Glomerular visceral epithelial cell (primary cell): Measurements from ENCODE around the gene CNDP2.
A peak's percentile ranks its signal among the peaks of the same experiment; 100 is the strongest.
"Not testable (repeated sequence)": the region's sequence is repeated elsewhere in the genome, so short reads cannot be mapped to it uniquely, and the experiment has no call there.

Source experiments
- DNase-seq: peaks from one replicate; pipeline ENCODE4 v3.0.0-alpha.2; 2016; ENCODE audit errors: extremely low spot score

CNDP2 gene

GRCh38 chr18:74517236-74517630, 21.1 kb downstream of the CNDP2 start:
- no peak for DNase-seq

- DNase-seq = no peak
Observed at GRCh38 chr18:74518456-74519295, 22.5 kb downstream of the CNDP2 start.

GRCh38 chr18:74519320-74520095, 23.3 kb downstream of the CNDP2 start:
- no peak for DNase-seq

GRCh38 chr18:74520096-74520833, 24.1 kb downstream of the CNDP2 start:
- DNase-seq = no peak

- DNase-seq = no peak
Observed at GRCh38 chr18:74521068-74521725, 25.0 kb downstream of the CNDP2 start.

GRCh38 chr18:74522635-74523548, 26.7 kb downstream of the CNDP2 start:
- no peak for DNase-seq

- peak; percentile 38 for DNase-seq
Observed at GRCh38 chr18:74524097-74524496, 27.9 kb downstream of the CNDP2 start.

DNA sequence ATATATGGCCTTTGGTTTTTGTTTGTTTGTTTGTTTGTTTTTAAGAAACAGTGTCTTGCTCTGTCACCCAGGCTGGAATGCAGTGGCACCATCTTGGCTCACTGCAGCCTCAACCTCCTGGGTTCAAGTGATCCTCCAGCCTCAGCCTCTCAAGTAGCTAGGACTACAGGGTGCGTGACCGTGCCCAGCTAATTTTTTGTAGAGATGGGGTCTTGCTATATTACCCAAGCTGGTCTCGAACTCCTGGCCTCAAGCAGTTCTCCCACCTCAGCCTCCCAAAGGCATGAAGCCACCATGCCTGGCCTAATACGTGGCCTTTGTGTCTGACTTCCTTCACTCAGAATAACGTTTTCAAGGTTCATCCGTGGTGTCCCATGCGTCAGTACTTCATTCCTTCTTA, 28.8 kb downstream of the CNDP2 start:
- DNase-seq = not testable (repeated sequence)

DNA sequence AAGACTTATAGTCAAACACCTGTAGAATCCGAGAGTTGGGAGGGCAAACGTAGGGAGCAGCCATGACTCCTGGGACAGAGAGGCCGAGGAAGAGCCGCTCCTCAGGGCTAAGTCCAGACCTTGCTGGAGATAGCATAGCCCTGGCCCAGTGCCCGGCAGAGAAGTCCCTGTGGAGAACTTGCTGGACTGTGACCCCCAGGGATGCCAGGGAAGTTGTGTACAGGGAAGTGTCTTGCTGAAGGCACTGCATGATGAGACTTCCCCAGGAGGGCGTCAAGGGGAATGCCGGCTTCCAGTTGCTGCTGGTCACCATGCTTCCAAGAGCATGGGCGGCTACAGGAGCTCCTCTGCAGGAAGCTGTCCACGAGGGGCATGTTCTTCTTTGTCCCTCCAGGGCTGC, 29.6 kb downstream of the CNDP2 start:
- no peak for DNase-seq

GRCh38 chr18:74526488-74526887, 30.3 kb downstream of the CNDP2 start:
- DNase-seq = no peak

DNA sequence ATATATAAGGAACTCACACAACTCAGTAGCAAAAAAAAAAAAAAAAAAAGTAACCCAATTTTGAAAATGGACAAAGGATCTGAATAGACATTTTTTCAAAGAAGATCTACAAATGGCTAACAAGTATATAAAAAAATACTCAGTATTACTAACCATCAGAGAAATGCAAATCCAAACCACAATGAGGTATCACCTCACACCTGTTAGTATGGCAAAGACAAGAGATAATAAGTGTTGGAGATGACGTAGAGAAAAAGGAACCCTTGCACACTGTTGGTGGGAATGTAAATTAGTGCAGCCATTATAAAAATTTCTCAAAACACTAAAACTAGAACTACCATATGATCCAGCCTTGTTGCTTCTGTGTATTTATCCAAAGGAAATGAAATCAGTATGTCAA, 32.3 kb downstream of the CNDP2 start:
- no peak for DNase-seq

GRCh38 chr18:74528913-74529312, 32.8 kb downstream of the CNDP2 start:
- DNase-seq = no peak

DNA sequence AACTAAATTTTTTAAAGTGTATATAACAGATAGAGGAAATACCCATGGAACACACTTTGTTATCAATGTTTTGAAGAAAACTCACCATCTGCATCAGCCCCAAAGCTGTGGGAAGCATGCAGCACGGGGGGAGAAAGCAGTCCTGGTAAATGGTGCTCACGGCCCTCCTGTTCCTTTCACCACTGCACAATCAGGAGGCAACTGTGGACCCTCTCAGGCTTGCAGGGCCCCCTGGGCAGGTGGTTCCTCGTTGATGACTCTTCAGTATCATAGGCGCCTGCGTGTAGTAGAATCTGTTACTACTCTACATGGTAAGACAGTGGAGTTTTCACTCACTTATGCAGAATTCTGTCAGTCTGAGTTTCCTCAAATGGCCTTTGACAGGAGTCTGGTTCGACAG, 33.2 kb downstream of the CNDP2 start:
- no peak for DNase-seq

- DNase-seq = no peak
Observed at GRCh38 chr18:74529811-74530583, 33.8 kb downstream of the CNDP2 start.

- DNase-seq = no peak
Observed at GRCh38 chr18:74530584-74530862, 34.4 kb downstream of the CNDP2 start.

DNA sequence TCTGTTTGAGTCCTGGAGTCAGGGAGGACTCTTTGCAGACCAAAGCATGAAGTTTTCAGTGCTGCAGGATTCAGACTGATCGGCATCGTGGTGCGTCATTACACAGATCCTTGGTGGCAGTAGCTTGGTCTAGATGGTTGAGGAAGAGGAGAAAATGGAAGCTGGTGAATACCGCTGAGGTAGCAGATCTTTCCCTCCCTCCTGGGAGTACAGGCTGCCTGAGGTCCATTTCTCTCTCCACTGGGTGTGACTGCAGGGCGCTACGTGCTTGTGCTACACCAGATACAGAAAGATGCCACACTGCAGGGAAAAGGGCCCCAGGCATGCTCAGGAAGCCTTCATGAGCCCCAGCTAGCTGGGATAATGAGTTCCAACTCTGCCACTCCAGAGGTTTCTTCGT, 34.9 kb downstream of the CNDP2 start:
- DNase-seq = no peak

DNA sequence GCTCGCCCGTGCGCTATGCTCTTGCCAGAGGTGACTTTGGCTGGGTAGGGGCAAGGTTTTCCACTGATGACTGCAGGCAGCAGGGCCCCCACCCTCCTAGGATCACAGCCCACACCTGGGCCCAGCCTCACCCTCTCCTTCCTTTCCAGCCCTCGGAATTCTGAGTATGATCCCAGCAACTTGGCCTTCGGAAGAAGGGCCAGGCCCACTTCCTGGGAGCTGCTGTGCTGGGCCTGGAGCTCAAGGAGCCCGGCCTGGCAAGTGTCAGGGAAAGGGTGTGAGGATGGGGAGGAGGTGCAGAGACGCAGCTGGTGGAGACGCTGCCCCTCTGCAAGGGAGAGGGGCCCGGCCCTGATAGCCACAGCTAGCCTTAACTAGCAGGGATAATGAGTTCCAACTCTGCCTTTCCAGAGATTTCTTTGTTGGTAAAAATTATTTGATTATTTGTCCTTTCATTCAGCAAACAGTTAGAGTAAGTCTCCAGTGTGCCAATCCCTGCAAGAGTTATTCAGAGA, 36.4 kb downstream of the CNDP2 start:
- no peak for DNase-seq

GRCh38 chr18:74533666-74534065, 37.5 kb downstream of the CNDP2 start:
- no peak for DNase-seq

DNA sequence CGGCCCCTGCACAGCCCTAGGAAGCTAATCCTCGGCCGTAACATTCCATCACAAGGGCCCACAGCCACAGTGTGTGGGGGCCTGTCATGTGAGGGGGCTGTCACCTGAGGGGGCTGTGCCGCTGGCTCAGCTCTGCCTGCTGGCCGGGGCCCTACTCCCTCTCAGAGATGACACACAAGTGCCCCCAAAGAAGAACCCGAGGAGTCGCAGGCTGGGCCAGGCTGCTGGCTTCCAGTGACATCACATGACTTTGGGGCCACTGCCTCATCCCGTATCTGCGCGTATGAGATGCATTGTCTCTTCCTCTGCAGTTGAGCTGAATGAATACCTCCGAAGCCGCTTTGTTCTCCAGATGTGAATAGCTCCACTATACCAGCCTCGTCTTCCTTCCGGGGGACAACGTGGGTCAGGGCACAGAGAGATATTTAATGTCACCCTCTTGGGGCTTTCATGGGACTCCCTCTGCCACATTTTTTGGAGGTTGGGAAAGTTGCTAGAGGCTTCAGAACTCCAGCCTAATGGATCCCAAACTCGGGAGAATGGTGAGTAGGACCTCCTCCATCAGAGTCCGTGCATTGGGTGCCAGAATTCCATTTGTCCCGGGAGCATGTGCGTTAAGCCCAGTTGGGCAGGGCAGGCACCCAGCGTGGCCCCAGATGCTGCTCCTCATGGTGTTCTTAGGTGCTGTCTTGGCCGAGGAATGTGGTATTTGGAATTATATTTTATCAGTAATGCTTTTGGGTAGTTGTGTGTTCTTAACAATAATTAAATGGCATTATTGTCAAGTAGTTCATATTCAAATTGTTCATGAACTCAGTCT, 38.2 kb downstream of the CNDP2 start, which contains the start of gene CNDP1:
Gene CNDP1 (plus strand): TSS at position 351 of the 820 bp plus-strand sequence. CDS start 168 bp downstream, at position 519.
- no peak for DNase-seq
